ENCODE data around the gene DTD2.

- TF ChIP-seq CTCF (IDR thresholded peaks at IDR 0.05; ENCODE audit: control extremely low read depth in 1 of 3, insufficient read depth in 1 of 3, low read depth in 1 of 3, low read length in 3 of 3): no peak
- TF ChIP-seq POLR2A (IDR thresholded peaks at IDR 0.05; ENCODE audit: control extremely low read depth in 1 of 2, low read depth in 2 of 2, low read length in 2 of 2): no peak
- TF ChIP-seq HDAC6 (IDR thresholded peaks at IDR 0.05; ENCODE audit: low read depth, low read length): no peak
- TF ChIP-seq, protein P1, sequence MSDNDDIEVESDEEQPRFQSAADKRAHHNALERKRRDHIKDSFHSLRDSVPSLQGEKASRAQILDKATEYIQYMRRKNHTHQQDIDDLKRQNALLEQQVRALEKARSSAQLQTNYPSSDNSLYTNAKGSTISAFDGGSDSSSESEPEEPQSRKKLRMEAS (IDR thresholded peaks at IDR 0.05): no peak
Measured at GRCh38 chr14:31480156-31480555, 22.9 kb upstream of the DTD2 start.
